Lower leg skin (tissue), 3 donors: ENCODE measurements around the gene HMCN2.

Experiments used
- POLR2A ChIP-seq, 2 donors: fragments of 450-650 bp; IDR thresholded peaks; one replicate each; pipeline ENCODE4 v1.6.1; 2016 to 2017; ENCODE audit warnings: antibody characterized with exemption in 2 of 2, mild to moderate bottlenecking in 1 of 2, moderate library complexity in 1 of 2
- TF ChIP-seq, protein P1 (sequence below), 3 donors: fragments of 450-650 bp; IDR thresholded peaks; one replicate each; pipeline ENCODE4 v1.5.1; 2016; ENCODE audit warnings: antibody characterized with exemption in 3 of 3, mild to moderate bottlenecking in 3 of 3, moderate library complexity in 2 of 3

DNA sequence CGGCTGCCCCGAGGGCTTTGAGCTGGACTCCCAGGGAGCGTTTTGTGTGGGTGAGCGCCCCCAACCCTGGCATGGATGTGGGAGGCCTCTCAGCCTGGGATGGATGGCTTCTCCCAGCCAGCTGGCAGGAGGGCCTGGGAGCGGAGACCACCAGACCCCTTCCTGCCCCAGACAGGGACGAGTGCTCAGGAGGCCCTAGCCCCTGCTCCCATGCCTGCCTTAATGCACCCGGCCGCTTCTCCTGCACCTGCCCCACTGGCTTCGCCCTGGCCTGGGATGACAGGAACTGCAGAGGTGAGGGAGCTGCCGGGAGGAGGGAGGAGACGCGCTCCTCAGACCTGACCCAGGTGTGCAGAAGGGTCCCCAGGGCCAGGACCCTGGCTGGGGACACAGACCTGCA, 161.8 kb downstream of the HMCN2 start:
- no peak for TF ChIP-seq POLR2A (IDR thresholded peaks at IDR 0.05)
- TF ChIP-seq, protein P1, sequence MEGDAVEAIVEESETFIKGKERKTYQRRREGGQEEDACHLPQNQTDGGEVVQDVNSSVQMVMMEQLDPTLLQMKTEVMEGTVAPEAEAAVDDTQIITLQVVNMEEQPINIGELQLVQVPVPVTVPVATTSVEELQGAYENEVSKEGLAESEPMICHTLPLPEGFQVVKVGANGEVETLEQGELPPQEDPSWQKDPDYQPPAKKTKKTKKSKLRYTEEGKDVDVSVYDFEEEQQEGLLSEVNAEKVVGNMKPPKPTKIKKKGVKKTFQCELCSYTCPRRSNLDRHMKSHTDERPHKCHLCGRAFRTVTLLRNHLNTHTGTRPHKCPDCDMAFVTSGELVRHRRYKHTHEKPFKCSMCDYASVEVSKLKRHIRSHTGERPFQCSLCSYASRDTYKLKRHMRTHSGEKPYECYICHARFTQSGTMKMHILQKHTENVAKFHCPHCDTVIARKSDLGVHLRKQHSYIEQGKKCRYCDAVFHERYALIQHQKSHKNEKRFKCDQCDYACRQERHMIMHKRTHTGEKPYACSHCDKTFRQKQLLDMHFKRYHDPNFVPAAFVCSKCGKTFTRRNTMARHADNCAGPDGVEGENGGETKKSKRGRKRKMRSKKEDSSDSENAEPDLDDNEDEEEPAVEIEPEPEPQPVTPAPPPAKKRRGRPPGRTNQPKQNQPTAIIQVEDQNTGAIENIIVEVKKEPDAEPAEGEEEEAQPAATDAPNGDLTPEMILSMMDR (IDR thresholded peaks at IDR 0.05): no peak
